Stimulated activated naive B cell treated with anti-CD40 and anti-IgM and Interleukin-4, amounts not matched to agents 10 μg/mL and 1 μg/mL and 100 μg/mL, for 72 hours (primary cell): ENCODE results near the gene MMP13.

Source experiments
- ATAC-seq, 2 donors: fragments of 150-1000 bp; cut with Tn5 transposase; replicated peaks; 2 replicates each; pipeline ENCODE4 v1.10.0; 2021; ENCODE audit warnings: moderate library complexity in 1 of 2
- DNase-seq: peaks from one replicate; pipeline ENCODE4 v3.0.0; 2021
- H3K27ac Mint-ChIP-seq: one replicate; pipeline ENCODE4 v1.8.0; 2022; ENCODE audit warnings: mild to moderate bottlenecking, mixed read lengths
- H3K27me3 Mint-ChIP-seq, 2 donors: one replicate each; pipeline ENCODE4 v1.8.0; 2022; ENCODE audit warnings: mixed read lengths in 2 of 2
- H3K36me3 Mint-ChIP-seq, 2 donors: one replicate each; pipeline ENCODE4 v1.8.0; 2022; ENCODE audit warnings: mixed read lengths in 2 of 2, mild to moderate bottlenecking in 1 of 2
- H3K4me1 Mint-ChIP-seq, 2 donors: one replicate each; pipeline ENCODE4 v1.8.0; 2022; ENCODE audit warnings: mixed read lengths in 2 of 2, mild to moderate bottlenecking in 1 of 2
- H3K4me3 Mint-ChIP-seq, 2 donors: one replicate each; pipeline ENCODE4 v1.8.0; 2022; ENCODE audit warnings: mild to moderate bottlenecking in 2 of 2, mixed read lengths in 2 of 2, moderate library complexity in 1 of 2
- H3K9me3 Mint-ChIP-seq, 2 donors: one replicate each; pipeline ENCODE4 v1.8.0; 2022; ENCODE audit warnings: mixed read lengths in 2 of 2, mild to moderate bottlenecking in 1 of 2

Gene MMP13

DNA sequence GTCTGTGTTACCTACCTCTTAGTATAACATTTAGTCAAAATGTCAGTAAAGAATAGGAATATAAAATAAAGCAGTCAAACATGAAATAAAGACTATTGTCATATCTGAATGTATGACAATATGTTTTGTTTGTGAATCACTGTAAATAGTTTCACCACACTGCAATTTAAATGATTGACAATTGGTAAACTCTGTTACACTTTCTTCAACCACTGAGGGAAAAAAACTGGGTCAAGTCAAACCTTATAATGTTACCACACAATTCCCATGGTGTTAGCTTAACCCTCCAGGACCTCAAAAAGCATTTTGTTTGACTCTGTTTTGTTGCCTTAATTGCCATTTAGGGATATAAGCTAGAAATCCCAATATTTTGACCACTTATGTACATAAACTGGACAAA lies 10.5 kb upstream of the MMP13 start:
- DNase-seq (no peak), ATAC-seq (no peak)
- Mint-ChIP-seq H3K27ac (no peak overlapping the region), H3K36me3 (no peaks in the 10 kb centered on the region), H3K4me3 (no peak overlapping the region), H3K9me3 (peaks cover 0 to 2% of the 10 kb centered on the region in 2 donors), H3K4me1 (no peaks in the 10 kb centered on the region), H3K27me3 (peaks cover 6 to 13% of the 10 kb centered on the region in 2 donors)

DNA sequence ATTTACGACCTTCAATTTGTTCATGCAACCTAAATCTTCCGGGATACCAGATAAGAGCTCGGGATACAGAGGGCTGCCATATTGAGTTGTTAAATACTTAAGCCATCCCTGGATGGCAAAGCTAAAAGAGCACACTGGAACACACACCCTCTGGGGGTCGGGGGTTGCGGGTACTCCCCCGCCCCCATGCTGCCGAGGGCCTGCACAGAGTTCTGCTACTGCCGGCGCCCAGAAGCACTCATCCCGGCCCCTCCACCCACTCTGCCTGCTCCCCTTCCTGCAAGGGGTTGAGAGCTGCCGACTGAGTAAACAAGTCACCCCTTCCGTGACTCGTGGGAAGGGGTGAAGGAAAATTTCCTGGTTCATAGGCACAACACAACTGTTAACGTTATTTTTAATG lies 9.3 kb upstream of the MMP13 start:
- DNase-seq (no peak), ATAC-seq (no peak)
- Mint-ChIP-seq H3K4me3 (no peak overlapping the region), H3K27ac (no peak overlapping the region), H3K4me1 (no peaks in the 10 kb centered on the region), H3K27me3 (peaks cover 3 to 6% of the 10 kb centered on the region in 2 donors), H3K9me3 (peaks cover 0 to 2% of the 10 kb centered on the region in 2 donors), H3K36me3 (no peaks in the 10 kb centered on the region)

- Mint-ChIP-seq H3K4me1 (no peaks in the 10 kb centered on the region), H3K9me3 (no peaks in the 10 kb centered on the region), H3K27me3 (peaks cover 0 to 17% of the 10 kb centered on the region in 2 donors), H3K27ac (no peak overlapping the region), H3K36me3 (no peaks in the 10 kb centered on the region), H3K4me3 (no peak overlapping the region)
- DNase-seq (no peak), ATAC-seq (no peak)
These were observed 2.4 kb upstream of the MMP13 start for GRCh38 chr11:102957953-102958352.

DNA sequence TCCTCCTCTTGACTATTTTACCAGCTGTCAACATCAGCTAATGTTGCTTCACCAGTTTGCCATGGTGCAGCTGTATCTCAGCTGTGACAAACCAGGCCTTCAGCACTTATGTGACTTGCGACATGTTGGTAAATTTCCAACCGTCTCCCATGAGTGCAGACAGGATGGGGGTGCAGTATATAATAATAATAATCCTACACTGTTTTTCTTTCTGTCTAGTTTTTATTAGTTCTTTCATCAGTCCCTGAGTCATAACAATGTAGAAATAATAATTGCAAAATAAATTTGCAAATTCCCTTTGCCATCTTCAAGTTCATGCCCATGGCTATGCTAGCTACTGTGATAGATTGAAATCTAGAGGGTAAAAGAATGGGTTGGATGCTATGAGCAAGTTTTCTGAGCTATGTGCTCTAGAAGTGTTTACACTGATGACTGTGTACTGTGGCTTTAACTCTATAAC lies 4.9 kb downstream of the MMP13 start:
- ATAC-seq, result no peak
- Mint-ChIP-seq H3K36me3 (no peaks in the 10 kb centered on the region), H3K27me3 (peaks cover 4 to 16% of the 10 kb centered on the region in 2 donors), H3K27ac (no peak overlapping the region), H3K9me3 (no peaks in the 10 kb centered on the region), H3K4me1 (no peaks in the 10 kb centered on the region), H3K4me3 (no peak overlapping the region)
- no peak for DNase-seq

- ATAC-seq, result no peak
- Mint-ChIP-seq H3K27me3 (peaks cover 4 to 26% of the 10 kb centered on the region in 2 donors), H3K4me3 (no peak overlapping the region)
These were observed 9.3 kb downstream of the MMP13 start for GRCh38 chr11:102946237-102946636.

DNA sequence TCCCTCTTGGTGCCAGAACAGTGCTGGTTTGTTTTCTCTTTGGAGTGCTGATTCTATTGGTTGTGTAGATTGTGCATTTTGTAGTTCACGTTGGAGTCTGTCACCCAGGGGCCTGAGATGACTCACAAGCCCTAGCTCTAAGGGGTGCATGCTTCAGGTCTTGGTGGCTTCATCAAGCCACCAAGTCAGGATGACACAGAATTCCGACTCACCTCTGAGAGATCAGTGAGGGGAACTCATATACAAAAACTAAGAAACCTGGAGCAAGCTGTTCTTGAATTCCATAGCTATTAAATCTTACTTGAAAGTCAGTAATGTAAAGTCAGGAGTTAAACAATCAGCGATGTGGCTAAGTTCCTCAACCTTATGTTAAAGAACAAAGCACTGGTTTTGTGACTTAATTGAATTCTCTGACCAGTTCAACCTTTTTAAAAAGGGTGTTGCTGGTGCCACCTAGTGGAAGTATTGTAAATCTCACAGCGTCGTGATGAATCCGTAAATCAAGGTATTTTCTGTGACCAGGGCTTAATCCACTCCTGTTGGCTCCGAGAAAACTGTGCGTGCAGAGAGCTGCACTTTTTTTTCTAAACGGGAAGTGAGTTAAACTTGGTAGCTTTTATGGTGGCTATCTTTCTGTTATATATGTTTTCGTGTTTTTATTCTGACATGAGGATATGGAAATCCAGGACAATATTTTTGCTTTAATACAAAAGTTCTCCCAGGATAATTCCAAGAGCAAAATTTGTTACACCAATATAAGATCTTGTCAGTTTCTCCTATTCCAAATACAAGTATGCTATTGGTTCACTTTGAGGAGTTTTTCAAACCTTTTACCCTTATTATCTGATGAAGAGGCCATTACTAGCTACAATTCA lies 14.6 kb downstream of the MMP13 start:
- Mint-ChIP-seq H3K9me3 (peaks cover 0 to 2% of the 10 kb centered on the region in 2 donors), H3K4me3 (no peak overlapping the region)
- peak; percentile 27 for DNase-seq

More at GRCh38 chr11:102946237-102946636, 9.3 kb downstream of the MMP13 start:
- no peak overlapping the region for H3K27ac Mint-ChIP-seq
- H3K36me3 Mint-ChIP-seq, result no peaks in the 10 kb centered on the region
- H3K4me1 Mint-ChIP-seq, result no peaks in the 10 kb centered on the region
- no peak for DNase-seq
- no peaks in the 10 kb centered on the region for H3K9me3 Mint-ChIP-seq

DNA sequence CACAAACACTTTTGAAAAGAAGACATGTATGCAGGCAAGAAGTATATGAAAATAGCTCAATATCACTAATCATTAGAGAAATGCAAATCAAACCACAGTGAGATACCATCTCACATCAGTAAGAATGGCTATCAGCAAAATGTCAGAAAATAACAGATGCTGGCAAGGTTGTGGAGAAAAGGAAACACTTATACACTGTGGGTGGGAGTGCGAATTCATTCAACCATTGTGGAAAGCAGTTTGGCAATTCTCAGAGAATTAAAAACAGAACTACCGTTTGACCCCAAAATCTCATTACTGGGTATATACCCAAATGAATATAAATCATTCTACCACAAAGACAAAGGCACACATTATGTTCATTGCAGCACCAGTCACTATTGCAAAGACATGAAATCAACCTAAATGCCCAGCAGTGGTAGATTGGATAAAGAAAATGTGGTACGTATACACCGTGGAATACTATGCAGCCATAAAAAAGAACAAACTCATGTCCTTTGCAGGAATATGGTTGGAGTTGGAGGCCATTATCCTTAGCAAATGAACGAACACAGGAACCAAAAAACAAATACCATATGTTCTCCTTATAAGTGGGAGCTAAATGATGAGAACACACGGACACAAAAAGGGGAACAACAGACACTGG lies 18.5 kb downstream of the MMP13 start:
- no peak overlapping the region for H3K27ac Mint-ChIP-seq
- peaks cover 12 to 36% of the 10 kb centered on the region in 2 donors for H3K27me3 Mint-ChIP-seq
- no peak overlapping the region for H3K4me3 Mint-ChIP-seq
- no peak for DNase-seq
- peaks cover 0 to 2% of the 10 kb centered on the region in 2 donors for H3K9me3 Mint-ChIP-seq
- peaks cover 0 to 3% of the 10 kb centered on the region in 2 donors for H3K4me1 Mint-ChIP-seq
- no peaks in the 10 kb centered on the region for H3K36me3 Mint-ChIP-seq
- no peak for ATAC-seq

More for the DNA sequence above, 14.6 kb downstream of the MMP13 start:
- Mint-ChIP-seq H3K36me3 (no peaks in the 10 kb centered on the region), H3K27ac (no peak overlapping the region), H3K27me3 (peaks cover 3 to 42% of the 10 kb centered on the region in 2 donors), H3K4me1 (peaks cover 0 to 3% of the 10 kb centered on the region in 2 donors)
- peak; percentile 85 to 88 for ATAC-seq

- Mint-ChIP-seq H3K27me3 (peaks cover 13 to 22% of the 10 kb centered on the region in 2 donors), H3K4me1 (peaks cover 0 to under 1% of the 10 kb centered on the region in 2 donors), H3K4me3 (no peak overlapping the region), H3K36me3 (no peaks in the 10 kb centered on the region), H3K9me3 (peaks cover 0 to 2% of the 10 kb centered on the region in 2 donors), H3K27ac (no peak overlapping the region)
- DNase-seq, result no peak
- no peak for ATAC-seq
These were observed 20.0 kb downstream of the MMP13 start for GRCh38 chr11:102935514-102935913.

DNA sequence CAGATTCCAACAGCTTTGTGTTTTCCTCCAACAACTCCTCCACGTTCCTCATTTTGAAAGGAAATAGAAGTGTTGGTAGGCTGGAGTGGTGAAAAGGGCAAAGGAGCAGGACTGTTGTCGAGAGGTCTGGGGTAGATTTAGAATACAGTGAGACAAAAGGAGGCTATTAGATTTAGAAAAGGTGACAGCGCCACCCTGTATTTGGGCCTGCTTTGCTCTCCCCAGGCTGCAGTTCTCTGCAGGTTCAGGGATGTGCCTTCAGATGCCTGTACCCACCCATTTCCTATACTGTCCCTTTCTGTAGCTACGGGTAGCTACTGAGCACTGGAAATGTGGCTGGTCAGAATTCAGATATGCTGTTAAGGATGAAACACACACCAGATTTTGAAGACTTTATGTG lies 20.8 kb downstream of the MMP13 start:
- H3K27me3 Mint-ChIP-seq, result peaks cover 15 to 22% of the 10 kb centered on the region in 2 donors
- H3K4me3 Mint-ChIP-seq, result no peak overlapping the region
- no peaks in the 10 kb centered on the region for H3K36me3 Mint-ChIP-seq
- no peak for DNase-seq
- no peak for ATAC-seq
- peaks cover 0 to 1% of the 10 kb centered on the region in 2 donors for H3K4me1 Mint-ChIP-seq
- H3K9me3 Mint-ChIP-seq, result peaks cover 0 to 2% of the 10 kb centered on the region in 2 donors
- no peak overlapping the region for H3K27ac Mint-ChIP-seq

DNA sequence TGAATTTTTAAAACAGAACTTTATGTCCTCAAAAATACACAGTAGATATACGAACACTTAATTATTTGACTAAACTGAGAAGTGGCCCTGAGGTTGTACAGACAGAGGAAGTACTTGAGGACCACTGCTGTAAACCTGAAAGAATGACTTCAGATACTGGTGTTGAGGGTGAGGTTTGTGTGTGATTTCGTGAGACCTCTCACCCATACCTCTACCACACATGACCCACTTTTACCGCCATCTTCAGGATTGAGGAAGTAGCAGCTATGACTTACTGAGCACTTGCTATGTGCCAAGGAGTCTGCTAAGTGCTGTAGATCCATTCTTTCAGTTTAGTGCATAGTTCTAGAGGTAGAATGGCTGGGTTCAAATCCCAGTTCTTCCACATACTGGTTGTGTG lies 21.9 kb downstream of the MMP13 start:
- peaks cover 15 to 22% of the 10 kb centered on the region in 2 donors for H3K27me3 Mint-ChIP-seq
- peaks cover 0 to 2% of the 10 kb centered on the region in 2 donors for H3K9me3 Mint-ChIP-seq
- H3K4me3 Mint-ChIP-seq, result no peak overlapping the region
- no peaks in the 10 kb centered on the region for H3K36me3 Mint-ChIP-seq
- DNase-seq, result no peak
- no peak overlapping the region for H3K27ac Mint-ChIP-seq
- ATAC-seq, result peak; percentile 19 to 47
- H3K4me1 Mint-ChIP-seq, result peaks cover 0 to 1% of the 10 kb centered on the region in 2 donors

DNA sequence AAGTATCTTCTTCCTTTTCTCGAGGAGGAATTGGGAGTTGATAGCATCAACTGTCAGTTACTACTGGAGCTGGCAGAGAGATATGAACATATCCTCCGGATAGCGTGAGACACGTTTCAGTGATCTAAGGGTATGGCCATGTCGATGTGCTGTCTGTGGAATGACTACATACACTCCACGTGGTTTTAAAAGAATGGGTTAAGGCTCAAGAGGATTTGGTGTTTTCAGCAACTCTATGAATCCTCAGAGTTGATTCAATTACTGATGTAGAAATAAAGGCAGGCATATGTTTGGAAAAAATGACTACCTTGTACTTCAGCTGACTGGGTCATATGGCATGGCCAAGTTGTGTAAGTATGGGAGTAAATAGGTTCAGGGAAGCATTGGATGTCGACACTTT lies 22.9 kb downstream of the MMP13 start:
- Mint-ChIP-seq H3K4me1 (peaks cover 0 to 1% of the 10 kb centered on the region in 2 donors), H3K27ac (no peak overlapping the region), H3K27me3 (peaks cover 14 to 15% of the 10 kb centered on the region in 2 donors), H3K36me3 (no peaks in the 10 kb centered on the region), H3K4me3 (no peak overlapping the region), H3K9me3 (peaks cover 0 to 2% of the 10 kb centered on the region in 2 donors)
- DNase-seq, result no peak
- ATAC-seq, result no peak

DNA sequence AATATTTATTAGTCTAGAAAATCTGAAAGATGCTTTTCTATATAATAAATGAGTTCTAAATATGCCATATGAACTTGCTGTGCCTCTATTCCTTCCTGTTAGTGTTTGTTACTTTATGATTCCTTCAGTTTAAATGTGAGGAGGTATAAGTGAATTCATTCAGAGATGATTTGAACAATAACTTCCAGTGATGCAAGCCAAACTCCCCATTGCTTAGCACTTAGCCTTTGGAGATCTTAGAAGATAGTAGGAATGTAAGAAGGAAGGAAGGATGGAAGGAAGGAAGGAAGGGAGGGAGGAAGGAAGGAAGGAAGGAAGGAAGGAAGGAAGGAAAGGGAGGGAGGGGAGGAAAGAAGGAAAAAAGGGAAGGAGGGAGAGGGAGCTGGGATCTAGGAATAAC lies 25.1 kb downstream of the MMP13 start:
- no peak overlapping the region for H3K4me3 Mint-ChIP-seq
- no peaks in the 10 kb centered on the region for H3K9me3 Mint-ChIP-seq
- H3K27me3 Mint-ChIP-seq, result peaks cover 0 to 12% of the 10 kb centered on the region in 2 donors
- H3K4me1 Mint-ChIP-seq, result peaks cover 0 to 1% of the 10 kb centered on the region in 2 donors
- no peaks in the 10 kb centered on the region for H3K36me3 Mint-ChIP-seq
- ATAC-seq (no peak), DNase-seq (no peak)
- no peak overlapping the region for H3K27ac Mint-ChIP-seq

- ATAC-seq, result no peak
- no peak overlapping the region for H3K4me3 Mint-ChIP-seq
These were observed 25.6 kb downstream of the MMP13 start for GRCh38 chr11:102929972-102930371.

GRCh38 chr11:102929166-102929565 lies 26.4 kb downstream of the MMP13 start:
- no peaks in the 10 kb centered on the region for H3K9me3 Mint-ChIP-seq
- DNase-seq, result no peak
- H3K4me3 Mint-ChIP-seq, result no peak overlapping the region
- peaks cover 0 to 7% of the 10 kb centered on the region in 2 donors for H3K27me3 Mint-ChIP-seq
- no peak for ATAC-seq
- H3K27ac Mint-ChIP-seq, result no peak overlapping the region
- H3K36me3 Mint-ChIP-seq, result no peaks in the 10 kb centered on the region
- peaks cover 3 to 4% of the 10 kb centered on the region in 2 donors for H3K4me1 Mint-ChIP-seq

More at GRCh38 chr11:102929972-102930371, 25.6 kb downstream of the MMP13 start:
- Mint-ChIP-seq H3K36me3 (no peaks in the 10 kb centered on the region), H3K9me3 (no peaks in the 10 kb centered on the region), H3K27me3 (peaks cover 0 to 11% of the 10 kb centered on the region in 2 donors), H3K27ac (no peak overlapping the region), H3K4me1 (peaks cover 2 to 3% of the 10 kb centered on the region in 2 donors)
- DNase-seq, result no peak
